Left lung (tissue), 10 donors: Measurements from ENCODE around the gene SLC24A4. TPM values are rescaled to one million over a fixed set of nuclear protein-coding genes. Genes with fewer than 3 reads are reported as not detected.

Experiments
- ATAC-seq: fragments of 200-7000 bp; cut with Tn5 transposase; one replicate; pipeline ENCODE4 v1.9.1; 2020; ENCODE audit warnings: moderate library complexity
- DNase-seq, 4 donors: peaks; one replicate each; pipeline ENCODE4 v3.0.0-alpha.2; 2013 to 2020
- H3K27ac ChIP-seq, 2 donors: fragments of 200-600 bp; sonication (generic) in 1 of 2; one replicate each; pipeline versions ENCODE4 v1.5.0 to v1.8.0; 2020 to 2021
- H3K27me3 ChIP-seq, 2 donors: fragments of 200-600 bp; sonication (generic) in 1 of 2; one replicate each; pipeline versions ENCODE4 v1.5.0 to v1.8.0; 2020 to 2021
- H3K36me3 ChIP-seq, 2 donors: fragments of 200-600 bp; sonication (generic) in 1 of 2; one replicate each; pipeline versions ENCODE4 v1.5.0 to v1.8.0; 2020 to 2021
- H3K4me1 ChIP-seq, 2 donors: fragments of 200-600 bp; one replicate each; pipeline ENCODE4 v1.8.0; 2021
- H3K4me3 ChIP-seq, 2 donors: fragments of 200-600 bp; sonication (generic) in 1 of 2; one replicate each; pipeline versions ENCODE4 v1.5.0 to v1.8.0; 2020 to 2021; ENCODE audit warnings: mild to moderate bottlenecking in 1 of 2
- H3K9me3 ChIP-seq, 2 donors: fragments of 200-600 bp; sonication (generic) in 1 of 2; one replicate each; pipeline versions ENCODE4 v1.5.0 to v1.8.0; 2020 to 2021
- intact Hi-C, 2 donors: fragments of 100-400 bp; cut with DNase I; formaldehyde crosslinking; loops; one replicate each; pipeline versions ENCODE4 v1.11.2 to v1.14.2; 2022
- polyA plus RNA-seq, 6 donors: library from polyadenylated mRNA; unstranded; fragments of 120-200 nt; gene quantifications; one replicate each; pipeline ENCODE4 v1.2.1, GENCODE V29; 2013; ENCODE audit not compliant: insufficient read length in 6 of 6
- total RNA-seq, 2 donors: library from RNA; stranded (reverse); fragmentation: NEBNext Ultra II Directional; extraction: Animal tissue kit (Norgen Biotek cat#: 25700); gene quantifications; one replicate each; pipeline ENCODE4 v1.2.1, GENCODE V29; 2021
- TF ChIP-seq, protein P1 (sequence below), 2 donors: fragments of 200-600 bp; sonication (generic) in 1 of 2; IDR thresholded peaks; one replicate each; pipeline versions ENCODE4 v1.5.0 to v1.8.0; 2021; ENCODE audit warnings: antibody characterized with exemption in 2 of 2
- donor health status: DM: no; HTN: yes; CAD: no.
- donor health status: DM: no; HTN: no; CAD: no.

SLC24A4 gene
- total and polyA plus RNA-seq, 8 donors: 0.25 to 2.0 (median 0.47) TPM

DNA sequence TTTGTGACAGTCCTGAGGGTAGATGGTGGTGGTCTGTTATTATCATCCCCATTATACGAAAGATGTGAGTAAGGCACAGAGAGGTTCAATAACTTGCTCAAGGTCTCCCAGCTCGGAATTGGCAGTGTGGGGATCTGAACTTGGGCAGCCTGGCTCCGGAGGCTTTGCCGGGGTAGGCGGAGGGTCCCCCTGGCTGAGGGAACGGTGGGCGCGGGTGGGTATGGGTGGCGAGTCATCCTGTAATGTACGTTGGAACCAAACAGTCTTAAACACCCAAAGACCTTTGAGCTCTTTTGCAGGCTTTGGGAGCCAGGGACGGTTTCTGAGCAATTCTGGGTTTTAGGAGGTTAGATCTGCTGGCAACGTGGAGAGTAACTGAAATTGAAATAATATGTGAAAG is 16.5 kb downstream of the SLC24A4 start:
- intact Hi-C loops: no loop called here
- TF ChIP-seq, protein P1, sequence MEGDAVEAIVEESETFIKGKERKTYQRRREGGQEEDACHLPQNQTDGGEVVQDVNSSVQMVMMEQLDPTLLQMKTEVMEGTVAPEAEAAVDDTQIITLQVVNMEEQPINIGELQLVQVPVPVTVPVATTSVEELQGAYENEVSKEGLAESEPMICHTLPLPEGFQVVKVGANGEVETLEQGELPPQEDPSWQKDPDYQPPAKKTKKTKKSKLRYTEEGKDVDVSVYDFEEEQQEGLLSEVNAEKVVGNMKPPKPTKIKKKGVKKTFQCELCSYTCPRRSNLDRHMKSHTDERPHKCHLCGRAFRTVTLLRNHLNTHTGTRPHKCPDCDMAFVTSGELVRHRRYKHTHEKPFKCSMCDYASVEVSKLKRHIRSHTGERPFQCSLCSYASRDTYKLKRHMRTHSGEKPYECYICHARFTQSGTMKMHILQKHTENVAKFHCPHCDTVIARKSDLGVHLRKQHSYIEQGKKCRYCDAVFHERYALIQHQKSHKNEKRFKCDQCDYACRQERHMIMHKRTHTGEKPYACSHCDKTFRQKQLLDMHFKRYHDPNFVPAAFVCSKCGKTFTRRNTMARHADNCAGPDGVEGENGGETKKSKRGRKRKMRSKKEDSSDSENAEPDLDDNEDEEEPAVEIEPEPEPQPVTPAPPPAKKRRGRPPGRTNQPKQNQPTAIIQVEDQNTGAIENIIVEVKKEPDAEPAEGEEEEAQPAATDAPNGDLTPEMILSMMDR (IDR thresholded peaks at IDR 0.05): no peak
- Histone ChIP-seq H3K9me3 (no peaks in the 10 kb centered on the region), H3K27me3 (no peaks in the 10 kb centered on the region), H3K4me3 (no peak overlapping the region), H3K4me1 (no peaks in the 10 kb centered on the region), H3K36me3 (no peaks in the 10 kb centered on the region), H3K27ac (no peak overlapping the region)
- DNase-seq (no peak), ATAC-seq (no peak)

DNA sequence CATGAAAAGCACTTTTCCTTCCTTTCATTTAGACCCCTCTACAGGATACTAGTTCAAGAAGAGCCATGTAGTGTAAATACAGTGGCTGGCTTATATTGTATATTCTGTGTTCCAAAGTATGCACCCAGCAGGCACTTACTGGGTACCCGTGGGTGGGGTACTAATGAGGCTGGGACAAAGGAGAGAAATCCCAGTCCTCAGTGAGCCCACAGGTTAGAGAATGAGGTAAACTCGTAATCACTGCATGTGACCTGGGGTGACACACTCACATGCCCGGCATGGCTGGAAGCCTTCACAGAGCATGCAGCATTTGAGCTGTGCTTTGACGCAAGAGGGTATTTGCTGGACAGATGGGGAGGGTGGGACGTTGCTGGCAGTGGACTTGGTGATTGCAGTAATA is 17.1 kb downstream of the SLC24A4 start:
- no peaks in the 10 kb centered on the region for H3K27me3 ChIP-seq
- no peak overlapping the region for H3K4me3 ChIP-seq
- DNase-seq (no peak), ATAC-seq (no peak)
- H3K36me3 ChIP-seq: no peaks in the 10 kb centered on the region
- H3K9me3 ChIP-seq: no peaks in the 10 kb centered on the region
- H3K4me1 ChIP-seq: no peaks in the 10 kb centered on the region
- TF ChIP-seq, protein P1 (IDR thresholded peaks at IDR 0.05): no peak
- no peak overlapping the region for H3K27ac ChIP-seq
- intact Hi-C loops: no loop called here

DNA sequence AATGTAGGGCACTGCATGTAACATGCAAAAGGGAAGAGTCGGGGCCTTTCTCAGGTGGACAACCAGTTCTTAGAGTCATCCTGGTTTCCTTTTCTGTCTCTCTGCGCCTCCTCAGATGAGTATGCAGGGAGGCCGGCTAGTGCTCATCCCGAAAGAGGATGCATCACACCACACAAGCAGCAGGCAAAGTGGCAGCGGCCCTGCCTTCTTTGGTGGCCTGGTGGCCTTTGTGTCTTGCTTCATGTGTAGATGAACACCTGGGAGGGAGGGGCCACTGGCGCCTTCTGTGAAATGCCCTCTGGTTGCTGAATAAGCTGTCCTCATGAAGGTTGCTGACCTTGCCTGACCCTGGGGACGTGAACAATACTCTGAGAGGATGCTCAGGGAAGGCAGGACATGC is 18.0 kb downstream of the SLC24A4 start:
- no peaks in the 10 kb centered on the region for H3K4me1 ChIP-seq
- H3K9me3 ChIP-seq: no peaks in the 10 kb centered on the region
- H3K27ac ChIP-seq: no peak overlapping the region
- no peaks in the 10 kb centered on the region for H3K27me3 ChIP-seq
- H3K4me3 ChIP-seq: no peak overlapping the region
- TF ChIP-seq, protein P1 (IDR thresholded peaks at IDR 0.05): no peak
- H3K36me3 ChIP-seq: no peaks in the 10 kb centered on the region
- intact Hi-C loops: no loop called here
- DNase-seq: no peak
- ATAC-seq: peak; percentile 16

DNA sequence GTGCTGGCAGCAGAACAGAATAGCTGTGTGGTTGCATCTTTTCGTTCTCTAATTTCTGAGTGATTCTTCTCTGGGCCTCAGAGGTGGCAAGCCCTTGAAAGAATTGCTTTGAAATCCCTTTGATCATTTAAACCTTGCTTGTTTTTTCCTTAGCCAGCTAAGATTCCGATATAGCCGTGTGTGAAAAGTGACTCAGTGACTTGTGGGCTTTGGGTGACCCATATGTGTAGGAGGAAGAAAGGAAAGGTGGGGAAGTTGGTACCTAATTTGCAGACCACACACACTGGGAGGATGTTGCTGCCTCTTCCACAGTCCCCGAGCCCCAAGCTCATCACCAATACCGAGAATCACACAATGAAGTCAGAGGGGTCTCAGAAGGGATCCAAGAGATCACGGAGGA is 18.8 kb downstream of the SLC24A4 start:
- H3K4me1 ChIP-seq: no peaks in the 10 kb centered on the region
- no peak overlapping the region for H3K4me3 ChIP-seq
- no peak for DNase-seq
- H3K27me3 ChIP-seq: no peaks in the 10 kb centered on the region
- H3K27ac ChIP-seq: no peak overlapping the region
- intact Hi-C loops: no loop called here
- TF ChIP-seq, protein P1 (IDR thresholded peaks at IDR 0.05): no peak
- H3K36me3 ChIP-seq: no peaks in the 10 kb centered on the region
- no peaks in the 10 kb centered on the region for H3K9me3 ChIP-seq
- ATAC-seq: no peak

DNA sequence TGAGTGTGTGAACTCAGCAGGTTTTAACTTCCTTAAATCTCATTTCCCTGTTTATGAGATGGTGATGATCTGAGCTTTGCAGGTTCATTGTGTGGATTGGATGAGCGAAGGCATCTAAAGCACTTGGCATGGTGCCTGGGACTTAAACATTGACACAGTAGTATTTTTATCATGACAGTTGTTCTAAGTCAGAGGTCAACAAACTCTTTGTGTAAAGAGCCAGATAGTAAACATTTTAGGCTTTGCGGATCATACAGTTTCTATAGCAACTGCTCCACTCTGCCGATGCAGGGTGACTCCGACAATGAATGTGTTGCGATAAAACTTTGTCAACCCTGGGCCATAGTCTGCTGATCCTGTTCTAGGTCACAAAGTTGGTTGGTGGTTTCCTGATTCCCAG is 25.2 kb downstream of the SLC24A4 start:
- H3K9me3 ChIP-seq: no peaks in the 10 kb centered on the region
- intact Hi-C loops: no loop called here
- DNase-seq (peak in 2 of 4 donors; percentile 16 to 36), ATAC-seq (peak; percentile 22)
- H3K36me3 ChIP-seq: no peaks in the 10 kb centered on the region
- no peaks in the 10 kb centered on the region for H3K27me3 ChIP-seq
- TF ChIP-seq, protein P1 (IDR thresholded peaks at IDR 0.05): no peak
- H3K27ac ChIP-seq: no peak overlapping the region
- H3K4me1 ChIP-seq: no peaks in the 10 kb centered on the region
- no peak overlapping the region for H3K4me3 ChIP-seq
